HL-60/S4 treated with phorbol 12-myristate 13-acetate at 8.2 ng/mL for 4 days and 3 days (cell line): ENCODE data around the gene SCARB1.

Source experiments
- in situ Hi-C: fragments of 300-500 bp; cut with MboI; formaldehyde crosslinking; loops from 2 replicates; pipeline ENCODE4 v1.15.0; 2022; ENCODE audit warnings: low sequenced_read_pairs

Gene SCARB1

DNA sequence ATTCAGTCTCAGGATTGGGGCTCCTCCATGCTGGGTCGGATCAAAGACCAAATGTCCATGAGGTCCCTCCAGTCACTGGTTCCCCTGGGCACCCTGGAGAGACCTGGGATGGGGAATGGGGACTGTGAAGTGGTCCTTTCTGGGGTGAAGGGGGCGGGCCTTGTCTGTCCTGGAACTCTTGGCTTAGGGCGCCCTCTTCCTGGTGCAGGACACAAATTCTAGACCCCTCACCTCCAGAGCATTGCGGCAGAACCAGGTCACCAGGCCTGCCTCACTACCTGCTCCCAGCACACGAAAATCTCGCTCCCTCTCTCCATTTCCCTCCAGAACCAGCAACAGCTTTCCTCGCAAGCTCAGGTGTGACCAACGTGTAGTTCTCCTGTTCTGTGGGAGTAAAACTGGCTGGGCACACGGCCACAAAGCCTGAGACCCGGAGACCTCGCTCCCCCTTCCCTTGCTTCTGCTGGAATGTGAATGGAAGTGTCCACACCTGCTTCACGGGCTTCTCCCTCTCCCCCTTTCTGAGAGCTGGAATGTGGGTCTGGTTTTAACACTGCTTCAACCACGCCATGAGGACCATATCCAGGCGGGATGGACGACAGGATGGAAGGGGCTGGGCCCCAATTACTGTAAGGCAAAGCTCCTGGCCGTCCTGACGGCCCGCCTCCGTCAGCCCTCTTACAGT lies 112.7 kb downstream of the SCARB1 start:
- in situ Hi-C loops = loop anchor here (25.0 kb wide), 2 partner anchors 289 to 414 kb away; no protein-coding TSS in a partner anchor

DNA sequence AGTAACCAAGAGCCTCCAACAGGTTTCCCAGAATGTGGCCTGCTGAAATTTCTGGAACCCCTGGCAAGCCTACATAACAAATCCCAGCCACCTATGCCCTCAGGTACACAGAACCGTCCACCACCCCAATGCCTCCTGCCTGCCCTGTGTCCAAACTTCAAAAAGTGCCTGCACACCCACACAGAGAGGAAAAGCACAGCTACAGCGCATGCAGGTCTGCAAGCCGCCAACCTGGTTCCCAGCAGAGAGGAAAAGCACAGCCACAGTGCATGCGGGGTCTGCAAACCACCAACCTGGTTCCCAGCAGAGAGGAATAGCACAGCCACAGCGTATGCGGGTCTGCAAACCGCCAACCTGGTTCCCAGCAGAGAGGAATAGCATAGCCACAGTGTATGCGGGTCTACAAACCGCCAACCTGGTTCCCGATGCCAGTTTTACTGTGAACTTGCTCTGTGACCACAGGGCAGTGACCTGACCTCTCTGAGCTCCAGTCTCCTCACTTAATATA lies 113.5 kb downstream of the SCARB1 start:
- in situ Hi-C loops = loop anchor here (25.0 kb wide), 2 partner anchors 288 to 413 kb away; no protein-coding TSS in a partner anchor

DNA sequence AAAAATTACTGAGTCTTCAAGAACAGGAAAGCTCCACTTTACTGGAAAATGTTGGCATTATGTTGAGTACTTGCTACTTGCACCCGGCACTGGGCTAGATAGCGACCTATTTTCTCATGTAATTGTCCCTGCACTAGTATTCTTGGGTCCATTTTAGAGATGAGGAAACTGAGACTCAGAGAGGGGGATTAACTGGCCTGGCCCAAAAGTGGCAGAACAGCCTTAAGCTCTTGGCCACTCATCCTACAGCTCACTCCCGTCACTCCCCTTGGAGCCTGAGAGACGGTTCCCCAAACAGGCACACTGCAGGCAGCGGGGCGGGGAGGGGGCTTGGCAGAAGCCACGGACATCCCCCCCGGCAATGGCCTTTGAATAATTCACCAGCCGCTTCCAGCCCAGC lies 113.9 kb downstream of the SCARB1 start:
- in situ Hi-C loops = loop anchor here (25.0 kb wide), 2 partner anchors 287 to 412 kb away; no protein-coding TSS in a partner anchor

DNA sequence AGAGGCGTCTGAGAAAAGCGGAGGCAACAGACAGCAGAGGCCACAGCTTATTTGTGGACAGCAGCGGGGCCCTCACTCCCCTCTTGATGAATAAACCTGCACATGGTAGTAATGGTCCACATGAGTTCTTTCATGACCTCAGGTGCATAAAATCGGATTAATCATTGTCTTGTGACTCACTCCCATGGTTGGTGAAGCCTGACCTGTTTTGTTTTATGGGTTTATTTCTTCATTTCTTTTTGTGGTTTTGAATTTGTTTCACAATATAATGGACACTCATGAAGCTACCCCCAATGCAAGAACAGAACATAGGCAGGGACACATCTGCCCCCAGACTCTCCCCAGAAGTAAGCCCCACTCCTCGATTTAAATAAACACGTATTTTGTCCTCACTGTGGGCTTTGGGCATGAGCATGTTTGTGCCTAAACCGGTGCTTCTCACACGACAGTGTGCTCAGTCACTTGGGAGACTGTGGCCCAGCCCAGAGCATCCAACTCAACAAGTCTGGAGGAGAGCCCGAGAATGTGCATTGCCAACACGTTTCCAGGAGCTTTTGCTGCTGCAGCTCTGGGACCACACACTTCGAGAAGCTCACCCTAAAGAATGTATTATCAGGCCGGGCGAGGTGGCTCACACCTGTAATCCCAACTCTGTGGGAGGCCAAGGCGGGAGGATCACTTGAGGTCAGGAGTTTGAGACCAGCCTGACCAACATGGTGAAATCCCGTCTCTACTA lies 116.1 kb downstream of the SCARB1 start:
- in situ Hi-C loops = no loop called here

DNA sequence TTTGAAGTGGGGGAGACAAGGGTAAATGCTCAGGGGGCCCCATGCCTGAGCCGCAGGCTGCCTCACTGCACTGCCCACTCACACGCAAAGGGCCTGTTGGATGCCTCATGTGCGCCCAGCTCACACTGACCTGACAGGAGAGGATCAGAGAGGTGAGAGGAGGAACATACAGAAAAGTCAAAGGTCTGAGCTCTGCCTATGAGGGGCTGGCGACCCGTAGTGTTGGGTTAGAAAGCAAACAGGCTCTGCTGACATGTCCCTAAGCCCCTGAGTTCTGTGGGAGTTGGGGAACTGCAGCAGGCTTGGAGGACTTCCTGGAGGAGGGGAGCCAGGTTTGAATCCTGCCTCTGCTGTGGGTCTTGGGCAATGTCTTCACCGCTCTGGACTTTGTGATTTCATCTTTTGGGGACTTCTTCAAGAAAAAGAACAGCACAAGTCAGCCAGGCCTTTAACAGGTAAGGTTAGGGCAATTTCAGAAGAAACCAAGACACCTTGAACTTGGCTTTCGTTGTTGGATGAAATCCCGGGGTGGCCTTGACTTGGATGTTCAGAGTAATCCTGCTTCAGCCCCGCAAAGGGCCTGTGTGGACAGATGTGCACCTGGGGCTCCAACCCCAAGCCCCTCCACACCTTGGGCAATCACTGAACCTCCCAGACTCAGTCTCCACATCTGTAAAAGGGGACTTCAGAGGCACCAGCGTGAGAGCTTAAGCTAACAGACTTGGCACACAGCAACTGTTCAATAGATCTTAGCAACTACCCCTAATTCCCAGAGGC lies 116.8 kb downstream of the SCARB1 start:
- in situ Hi-C loops = no loop called here

DNA sequence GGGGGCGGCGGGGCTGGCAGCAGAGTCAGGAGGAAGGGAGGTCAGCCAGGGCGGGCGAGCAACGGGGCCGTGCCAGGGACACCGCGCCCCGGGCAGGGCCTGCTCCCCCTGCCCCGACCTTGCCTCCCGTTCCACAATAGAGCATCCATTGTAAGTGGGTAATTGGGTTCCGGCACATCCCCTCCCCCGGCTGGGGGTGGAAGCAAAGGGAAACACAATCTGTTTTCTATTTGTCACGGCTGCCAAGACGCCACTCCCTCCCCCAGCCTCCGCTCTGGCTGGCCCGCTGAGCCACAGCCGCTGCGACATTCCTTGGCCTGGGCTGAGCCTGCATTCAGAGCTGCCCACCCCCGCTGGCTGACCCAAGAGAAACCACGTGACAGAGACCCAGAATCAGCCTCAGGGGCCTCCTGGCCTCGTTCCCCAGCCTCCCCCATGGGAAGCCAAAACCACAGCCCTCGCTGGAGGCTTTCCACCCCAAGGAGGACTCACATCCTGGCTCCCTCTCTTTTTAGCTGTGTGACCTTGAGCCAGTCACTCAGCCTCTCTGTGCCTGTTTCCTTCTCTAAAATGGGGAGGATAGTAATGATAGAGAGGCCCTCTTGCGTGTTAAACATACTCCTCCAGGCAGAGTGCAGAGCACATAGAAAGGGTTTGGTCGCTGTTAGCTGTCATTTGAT lies 117.6 kb downstream of the SCARB1 start:
- in situ Hi-C loops = no loop called here

DNA sequence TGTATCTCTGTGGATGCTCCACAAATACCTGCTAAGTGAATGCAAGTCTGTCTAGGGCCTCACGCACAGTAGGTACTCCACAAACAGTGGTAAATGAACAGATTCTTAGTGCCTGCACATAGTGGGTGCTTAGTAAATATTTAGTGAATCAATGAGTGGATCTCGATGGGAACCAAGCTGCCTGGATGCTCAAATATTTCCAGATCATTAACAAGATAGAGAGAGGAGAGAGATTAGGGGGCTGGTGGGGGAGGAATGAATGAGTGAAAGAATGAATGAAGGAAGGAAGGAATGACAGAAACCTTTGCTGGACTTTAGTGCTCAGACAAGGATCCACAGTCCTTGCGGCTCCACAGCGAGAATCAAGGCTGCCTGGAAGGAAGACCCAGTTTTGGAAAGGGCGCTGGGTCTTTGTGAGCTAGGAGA lies 118.2 kb downstream of the SCARB1 start:
- in situ Hi-C loops = no loop called here

DNA sequence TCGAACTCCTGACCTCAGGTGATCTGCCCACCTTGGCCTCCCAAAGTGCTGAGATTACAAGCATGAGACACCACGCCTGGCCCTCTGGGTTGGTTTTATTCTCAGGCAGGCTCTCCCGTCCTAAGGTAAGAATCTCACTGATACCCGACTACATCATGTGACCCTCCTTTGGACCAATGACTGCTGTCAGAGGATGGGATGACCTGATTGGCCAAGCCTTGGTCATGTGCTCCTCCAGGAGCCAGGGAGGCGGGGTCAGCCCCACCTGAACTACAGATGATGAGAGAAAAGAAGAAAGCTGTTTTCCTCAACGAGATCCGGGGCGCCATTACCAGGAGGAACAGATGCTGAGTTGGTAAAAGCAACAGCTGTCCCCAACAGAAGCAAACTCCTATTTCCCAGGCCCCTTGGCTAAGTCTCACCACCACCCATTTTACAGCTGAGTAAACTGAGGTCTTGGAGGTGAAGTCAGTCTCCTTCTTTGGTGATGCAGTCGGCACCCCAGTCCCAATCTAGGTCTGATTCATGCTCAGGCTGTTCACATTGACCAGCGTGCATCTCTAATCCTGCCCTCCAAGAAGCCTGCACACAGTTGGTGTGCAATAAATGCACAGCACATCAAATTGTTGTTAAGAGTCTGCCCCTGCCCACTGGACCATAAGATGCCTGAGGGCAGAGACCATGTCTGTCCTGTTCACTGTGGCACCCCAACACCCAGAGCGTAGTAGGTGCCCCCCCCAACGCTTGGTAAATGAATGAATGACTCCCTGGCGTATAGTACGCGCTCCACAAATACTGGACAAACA lies 118.8 kb downstream of the SCARB1 start:
- in situ Hi-C loops = no loop called here

DNA sequence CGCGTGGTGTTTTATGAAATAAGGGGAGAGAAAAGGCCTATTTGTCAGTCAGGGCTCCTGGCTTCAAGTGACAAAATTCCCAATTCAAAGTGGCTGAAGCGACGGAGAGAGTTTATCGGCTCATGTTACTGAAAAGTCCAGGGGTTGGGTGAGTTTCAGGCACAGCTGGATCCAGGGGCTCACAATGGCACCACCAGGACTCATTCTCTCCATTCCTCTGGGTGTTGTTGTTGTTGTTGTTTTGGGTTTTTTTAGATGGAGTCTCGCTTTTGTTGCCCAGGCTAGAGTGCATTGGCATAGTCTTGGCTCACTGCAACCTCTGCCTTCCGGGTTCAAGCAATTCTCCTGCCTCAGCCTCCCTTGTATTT lies 119.4 kb downstream of the SCARB1 start:
- in situ Hi-C loops = no loop called here

DNA sequence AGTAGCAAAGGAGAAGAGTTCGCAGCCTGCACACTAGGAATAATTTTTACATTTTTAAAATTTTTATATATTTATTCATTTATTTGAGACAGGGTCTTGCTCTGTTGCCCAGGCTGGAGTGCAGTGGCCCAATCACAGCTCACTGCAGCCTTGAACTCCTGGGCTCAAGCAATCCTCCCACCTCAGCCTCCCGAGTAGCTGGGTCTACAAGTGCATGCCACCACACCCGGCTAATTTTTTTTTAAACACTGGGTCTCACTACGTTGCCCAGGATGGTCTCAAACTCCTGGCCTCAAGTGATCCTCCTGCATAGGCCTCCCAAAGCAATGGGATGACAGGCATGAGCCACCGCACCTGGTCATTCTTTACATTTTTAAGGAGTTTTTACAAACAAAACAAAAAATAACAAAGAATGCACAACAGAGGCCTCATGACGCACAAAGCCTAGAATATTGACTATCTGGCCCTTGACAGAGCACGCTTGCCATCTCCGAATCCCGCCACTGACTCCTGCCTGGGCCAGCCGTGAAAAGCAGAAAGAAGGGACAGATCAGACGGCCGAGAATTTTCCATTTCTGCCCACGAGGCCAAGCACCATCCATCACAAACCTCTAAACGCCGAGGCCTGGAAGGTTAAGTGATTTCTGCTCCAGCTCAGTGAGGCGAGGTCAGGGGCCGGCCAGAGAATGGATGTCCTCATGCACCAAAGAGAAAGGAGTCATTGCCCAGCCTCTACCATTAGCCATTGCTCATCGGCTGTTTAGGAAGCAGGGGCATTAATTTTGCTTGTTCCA lies 120.0 kb downstream of the SCARB1 start:
- in situ Hi-C loops = no loop called here

DNA sequence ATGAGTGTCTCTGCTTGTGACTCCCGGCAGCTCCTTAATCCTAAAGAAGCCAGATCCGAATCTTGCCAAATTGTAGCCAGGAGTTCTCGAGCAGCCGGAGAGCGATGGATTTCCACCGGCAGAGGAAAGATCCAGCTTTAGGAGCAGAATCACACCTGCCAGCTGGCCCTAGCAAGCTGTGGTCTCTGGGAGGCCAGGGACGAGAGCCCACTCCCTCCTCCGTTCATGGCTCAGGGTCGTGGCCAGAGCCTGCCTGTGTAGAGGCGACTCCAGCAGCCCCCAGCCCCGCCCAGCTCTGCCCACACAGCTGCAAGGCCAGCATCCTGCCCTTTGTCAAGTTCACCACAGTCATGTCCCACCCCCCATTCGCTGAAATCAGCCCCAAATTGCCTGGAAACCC lies 121.0 kb downstream of the SCARB1 start:
- in situ Hi-C loops = no loop called here

DNA sequence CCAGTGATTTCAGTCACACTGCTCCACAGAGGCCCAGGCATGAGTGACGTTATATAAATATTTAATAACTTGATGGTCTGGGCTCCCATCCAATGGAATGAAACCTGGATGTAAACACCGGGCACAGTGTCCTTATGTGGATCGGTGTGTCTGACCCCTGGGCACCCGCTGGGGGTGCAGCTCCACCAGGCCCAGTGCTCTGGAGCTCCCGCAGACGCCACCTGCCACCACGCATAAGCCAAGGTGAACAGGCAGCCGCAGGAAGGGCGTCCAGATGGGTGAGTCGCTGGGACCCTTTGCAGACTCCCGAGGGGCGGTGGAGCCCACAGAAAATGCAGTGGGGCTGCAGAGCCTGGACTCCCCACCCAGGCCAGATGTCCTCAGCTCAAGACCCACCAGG lies 121.6 kb downstream of the SCARB1 start:
- in situ Hi-C loops = no loop called here

DNA sequence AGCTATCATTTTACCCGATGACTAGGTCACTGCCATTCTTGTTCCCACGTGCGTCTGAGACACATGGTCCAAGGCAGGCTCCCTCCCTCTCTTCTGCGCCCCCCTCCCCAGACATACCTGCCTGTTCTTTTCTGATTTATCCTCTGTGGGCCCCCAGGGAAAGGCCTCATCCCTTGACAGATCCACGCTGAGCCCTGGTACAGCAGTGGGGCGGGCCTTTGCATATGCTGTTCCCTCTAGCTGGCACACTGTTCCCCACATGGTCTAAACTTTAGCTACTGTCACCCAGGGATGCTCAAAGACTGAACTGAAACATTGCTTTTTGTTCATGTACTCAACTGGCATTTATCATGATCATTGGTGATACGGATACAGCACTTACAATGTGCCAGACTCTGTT lies 122.5 kb downstream of the SCARB1 start:
- in situ Hi-C loops = no loop called here

DNA sequence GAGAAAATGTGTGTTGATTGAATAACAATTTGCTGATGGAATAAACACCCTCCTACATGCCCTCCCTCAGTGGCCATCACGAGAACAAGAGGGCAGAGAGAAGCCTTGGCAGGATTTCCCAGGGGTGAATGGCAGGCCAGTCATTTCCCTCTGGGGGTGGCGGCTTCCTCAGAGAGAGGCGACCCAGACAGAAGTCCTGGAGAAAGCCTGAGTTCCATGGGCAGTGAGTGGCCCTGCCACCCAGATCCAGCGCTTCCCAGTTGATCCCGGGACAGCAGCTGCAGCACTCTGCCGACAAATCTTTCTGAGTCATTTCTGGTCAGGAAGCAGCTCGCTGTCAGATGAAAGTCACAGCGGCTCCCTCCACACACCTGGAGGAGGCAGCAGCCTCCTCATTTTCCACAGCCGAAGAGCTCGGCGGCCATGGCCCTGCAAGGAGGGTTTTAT lies 123.0 kb downstream of the SCARB1 start:
- in situ Hi-C loops = no loop called here

DNA sequence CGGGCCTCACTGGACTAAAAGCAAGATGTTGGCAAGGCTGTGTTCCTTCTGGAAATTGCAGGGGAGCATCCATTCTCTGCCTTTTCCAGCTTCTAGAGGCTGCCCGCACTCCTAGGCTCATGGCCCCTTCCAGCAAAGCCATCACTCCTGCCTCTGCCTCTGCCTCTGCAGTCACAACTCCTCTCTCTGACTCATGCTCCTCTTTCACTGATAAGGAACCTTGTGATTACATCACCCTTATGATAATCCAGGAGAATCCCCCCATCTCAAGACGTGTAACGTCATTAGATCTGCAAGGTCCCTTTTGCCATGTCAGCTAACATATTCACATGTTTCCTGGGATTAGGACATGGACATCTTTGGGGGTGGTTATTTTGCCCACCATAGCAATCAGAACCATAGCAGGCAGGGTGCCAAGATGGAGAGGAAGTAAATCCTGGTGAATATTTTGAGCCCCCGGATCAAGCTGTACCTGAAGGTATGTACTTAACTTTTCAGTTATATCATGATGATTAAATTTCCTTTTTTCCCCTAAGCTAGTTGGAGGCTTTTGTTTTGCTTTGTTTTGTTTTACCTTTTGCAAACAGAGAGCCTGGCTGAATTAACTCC lies 123.6 kb downstream of the SCARB1 start:
- in situ Hi-C loops = no loop called here

DNA sequence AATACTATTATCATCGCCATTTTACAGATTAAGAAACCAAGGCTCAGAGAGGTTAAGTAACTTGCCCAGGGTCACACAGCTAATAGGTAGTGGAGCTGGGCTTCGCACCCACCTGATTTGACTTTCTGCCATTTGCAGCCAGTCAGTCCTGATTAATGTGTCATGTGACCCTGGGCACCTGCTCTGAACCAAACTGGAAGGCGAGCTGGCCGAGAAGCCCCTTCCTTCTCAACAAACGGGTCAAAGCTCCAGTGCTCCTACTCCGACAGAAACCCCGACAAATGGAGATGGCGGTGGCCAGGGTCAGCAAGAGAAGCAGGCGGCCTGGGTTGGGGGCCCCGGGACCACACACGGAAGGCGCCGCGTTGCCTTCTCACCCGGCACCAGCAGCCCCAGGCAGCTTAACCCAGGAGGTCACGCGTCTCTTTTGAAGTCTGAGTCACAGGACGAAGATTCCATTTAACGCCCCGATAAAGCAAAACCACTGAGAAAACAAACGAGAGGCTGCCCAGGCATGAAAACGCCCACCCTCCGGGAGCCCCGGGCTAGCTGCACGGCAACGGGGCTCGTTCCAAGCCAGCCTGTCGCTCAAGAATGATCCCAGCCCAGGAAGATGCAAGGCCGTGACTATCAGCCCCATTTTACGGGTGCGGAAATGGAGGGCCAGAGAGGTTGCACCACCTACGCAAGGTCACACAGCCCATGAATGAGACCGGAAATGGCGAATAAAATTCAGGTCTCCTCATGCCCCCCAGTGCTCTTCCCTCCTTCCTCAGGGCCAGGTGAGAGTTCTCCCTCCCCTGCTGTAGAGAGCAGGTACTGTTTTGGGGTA lies 124.8 kb downstream of the SCARB1 start:
- in situ Hi-C loops = no loop called here

DNA sequence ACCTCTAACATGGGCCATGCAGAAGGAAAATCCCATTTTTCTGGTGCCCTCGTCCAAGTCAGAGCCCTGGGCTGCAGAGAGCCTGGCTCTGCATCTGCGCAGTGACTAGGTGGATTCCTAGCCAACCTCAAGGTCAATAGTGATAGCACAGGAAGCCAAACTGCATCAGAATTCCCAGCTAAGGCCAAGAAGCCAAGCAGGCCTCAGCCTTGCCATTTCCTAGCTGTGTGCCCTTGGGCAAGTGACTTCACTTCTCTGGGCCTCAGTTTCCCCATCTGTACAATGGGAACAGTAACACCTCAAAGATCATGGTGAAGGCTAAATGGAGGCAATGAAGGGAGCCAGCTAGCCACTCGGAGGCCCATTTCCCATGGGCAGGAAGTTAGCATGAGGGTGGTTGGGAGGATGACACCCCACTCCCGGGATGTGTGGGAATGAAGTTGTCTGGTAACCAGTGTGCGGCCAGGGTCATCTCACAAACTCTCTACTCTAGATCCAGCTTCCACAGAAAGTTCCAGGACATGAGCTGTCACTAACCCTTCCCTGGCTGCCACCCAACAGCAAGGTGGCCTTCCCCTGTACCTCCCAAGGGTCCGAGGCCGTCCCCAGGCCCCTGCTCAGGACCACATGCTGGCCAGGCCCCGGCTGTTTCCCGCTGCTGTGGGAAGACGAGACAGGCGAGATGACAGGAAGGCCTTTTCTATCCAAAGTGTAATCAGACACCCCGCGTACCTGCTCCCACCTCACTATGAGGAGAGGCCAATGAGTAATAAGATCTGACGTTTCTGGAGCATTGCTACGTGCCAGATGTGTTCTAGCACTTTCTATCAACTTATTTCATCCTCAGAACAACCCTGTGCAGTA lies 125.7 kb downstream of the SCARB1 start:
- in situ Hi-C loops = no loop called here
